Adipose tissue (tissue), 3 donors: ENCODE data around the gene HMCN1. TPM values are rescaled to one million over a fixed set of nuclear protein-coding genes. Genes with fewer than 3 reads are reported as not detected.

Experiments
- H3K27ac ChIP-seq: one replicate; pipeline ENCODE4 v1.5.1; 2013; ENCODE audit warnings: low read depth, low read length
- WGBS, 3 donors: extraction: QIAGEN DNeasy Blood & Tissue Kit; methylation state at CpG; one replicate each; pipeline ENCODE4 v1.1.7; 2013; 5-methylcytosine and 5-hydroxymethylcytosine counted together
- polyA plus RNA-seq, 3 donors: library from polyadenylated mRNA; stranded (reverse); fragments of 200-250 nt; gene quantifications; one replicate each; pipeline ENCODE4 v1.2.3, GENCODE V29; 2013
- donor health status: healthy with polysubstance abuse.
- donor health status: Bipolar disorder and iron deficiency.
- donor health status: healthy.

HMCN1 gene
- polyA plus RNA-seq, 3 donors = 0.75 to 6.9 (median 3.8) TPM

GRCh38 chr1:186214791-186215190 lies 480.6 kb downstream of the HMCN1 start:
- WGBS, 3 donors = 30 to 85% (median 81%) methylated on average over 1 of the region's 1 CpG
- H3K27ac ChIP-seq = no peak overlapping the region

- no peak overlapping the region for H3K27ac ChIP-seq
Observed at GRCh38 chr1:186215636-186216035, 481.4 kb downstream of the HMCN1 start.

- WGBS, 3 donors = 58 to 65% (median 60%) methylated on average over 5 of the region's 5 CpGs
- H3K27ac ChIP-seq = no peak overlapping the region
Observed at GRCh38 chr1:186218654-186219352, 484.6 kb downstream of the HMCN1 start.

- WGBS, 3 donors = 48 to 50% (median 49%) methylated on average over 3 of the region's 3 CpGs
- no peak overlapping the region for H3K27ac ChIP-seq
Observed at GRCh38 chr1:186220067-186220466, 485.9 kb downstream of the HMCN1 start.

- 90 to 100% (median 96%) methylated on average over 1 of the region's 1 CpG for WGBS, 3 donors
- no peak overlapping the region for H3K27ac ChIP-seq
Observed at GRCh38 chr1:186220911-186221310, 486.7 kb downstream of the HMCN1 start.

GRCh38 chr1:186225096-186225495 lies 490.9 kb downstream of the HMCN1 start:
- H3K27ac ChIP-seq = no peak overlapping the region
- 28 to 51% (median 29%) methylated on average over 1 of the region's 1 CpG for WGBS, 3 donors

- 79 to 94% (median 85%) methylated on average over 6 of the region's 6 CpGs for WGBS, 3 donors
- H3K27ac ChIP-seq = no peak overlapping the region
Observed at GRCh38 chr1:186228749-186229148, 494.6 kb downstream of the HMCN1 start.

GRCh38 chr1:186231861-186232436 lies 497.8 kb downstream of the HMCN1 start:
- 80 to 85% (median 81%) methylated on average over 2 of the region's 2 CpGs for WGBS, 3 donors
- no peak overlapping the region for H3K27ac ChIP-seq

GRCh38 chr1:186234976-186235686 lies 500.9 kb downstream of the HMCN1 start:
- 45 to 57% (median 53%) methylated on average over 2 of the region's 2 CpGs for WGBS, 3 donors
- no peak overlapping the region for H3K27ac ChIP-seq

GRCh38 chr1:186235696-186236095 lies 501.5 kb downstream of the HMCN1 start:
- WGBS, 3 donors = 76 to 89% (median 79%) methylated on average over 4 of the region's 4 CpGs
- no peak overlapping the region for H3K27ac ChIP-seq

GRCh38 chr1:186236921-186237320 lies 502.7 kb downstream of the HMCN1 start:
- WGBS, 3 donors = 88 to 91% (median 90%) methylated on average over 3 of the region's 3 CpGs
- no peak overlapping the region for H3K27ac ChIP-seq

GRCh38 chr1:186239171-186239570 lies 505.0 kb downstream of the HMCN1 start:
- H3K27ac ChIP-seq = no peak overlapping the region

GRCh38 chr1:186240436-186240835 lies 506.2 kb downstream of the HMCN1 start:
- no peak overlapping the region for H3K27ac ChIP-seq
- WGBS, 3 donors = 97 to 98% (median 98%) methylated on average over 1 of the region's 1 CpG
